WTC11 (cell line): ENCODE measurements around the gene NHLRC2. TPM values are rescaled to one million over a fixed set of nuclear protein-coding genes. Genes with fewer than 3 reads are reported as not detected.

Source experiments
- ATAC-seq: fragments of 200-7000 bp; cut with Tn5 transposase; 2 replicates; pipeline ENCODE4 v1.10.0; 2021; ENCODE audit warnings: mild to moderate bottlenecking, moderate library complexity
- CTCF ChIA-PET: fragments of 300-600 bp; sonication (Branson Sonifier 250); formaldehyde crosslinking; loops from one replicate; lab custom pipeline; 2021; ENCODE audit warnings: antibody characterized with exemption; lab: Charles Lee
- POLR2A ChIA-PET: fragments of 350-600 bp; sonication (Branson Sonifier 250); formaldehyde crosslinking; loops from one replicate; lab custom pipeline; 2021; ENCODE audit warnings: antibody characterized with exemption; lab: Charles Lee
- DNase-seq: peaks from one replicate; pipeline ENCODE4 v3.0.0; 2021; ENCODE audit warnings: low spot score
- H3K27ac Mint-ChIP-seq: 2 replicates; pipeline ENCODE4 v1.8.0; 2021; ENCODE audit warnings: mixed read lengths
- H3K27me3 Mint-ChIP-seq: 2 replicates; pipeline ENCODE4 v1.8.0; 2021; ENCODE audit warnings: low read depth, mild to moderate bottlenecking, moderate library complexity, mixed read lengths
- H3K36me3 Mint-ChIP-seq: 2 replicates; pipeline ENCODE4 v1.8.0; 2021; ENCODE audit warnings: mixed read lengths
- H3K4me1 Mint-ChIP-seq: 2 replicates; pipeline ENCODE4 v1.8.0; 2022; ENCODE audit warnings: mixed read lengths
- H3K4me3 Mint-ChIP-seq: 2 replicates; pipeline ENCODE4 v1.8.0; 2021; ENCODE audit warnings: mild to moderate bottlenecking, moderate library complexity, mixed read lengths
- H3K9me3 Mint-ChIP-seq: 2 replicates; pipeline ENCODE4 v1.8.0; 2021; ENCODE audit warnings: mixed read lengths
- AR ChIP-seq: fragments of 250-450 bp; sonication (Bioruptor Pico); IDR thresholded peaks from 2 replicates; pipeline ENCODE4 v1.9.0; 2021; ENCODE audit warnings: mild to moderate bottlenecking
- ATF3 ChIP-seq: sonication (generic); formaldehyde crosslinking; conservative IDR thresholded peaks from 2 replicates; pipeline ENCODE4 v1.8.1; 2022; ENCODE audit warnings: mild to moderate bottlenecking, missing genetic modification reagents
- CREM ChIP-seq: sonication (generic); formaldehyde crosslinking; IDR thresholded peaks from 2 replicates; pipeline ENCODE4 v1.8.1; 2022; ENCODE audit warnings: mild to moderate bottlenecking, missing genetic modification reagents, moderate library complexity
- ESRRA ChIP-seq: sonication (generic); formaldehyde crosslinking; IDR thresholded peaks from 2 replicates; pipeline ENCODE4 v1.8.1; 2022; ENCODE audit warnings: mild to moderate bottlenecking, missing genetic modification reagents, borderline replicate concordance
- GRHL2 ChIP-seq: fragments of 250-450 bp; sonication (Bioruptor Pico); IDR thresholded peaks from 2 replicates; pipeline ENCODE4 v1.8.0; 2022; ENCODE audit warnings: mild to moderate bottlenecking, moderate library complexity; ENCODE audit not compliant: insufficient replicate concordance, severe bottlenecking
- KAT7 ChIP-seq: sonication (generic); formaldehyde crosslinking; IDR thresholded peaks from 2 replicates; pipeline ENCODE4 v1.8.1; 2023; ENCODE audit warnings: missing genetic modification reagents, mild to moderate bottlenecking, borderline replicate concordance
- MAX ChIP-seq: sonication (generic); formaldehyde crosslinking; IDR thresholded peaks from 2 replicates; pipeline ENCODE4 v1.8.0; 2022; ENCODE audit warnings: mild to moderate bottlenecking, missing genetic modification reagents
- MXD4 ChIP-seq: fragments of 250-450 bp; sonication (Bioruptor Pico); IDR thresholded peaks from 2 replicates; pipeline ENCODE4 v1.8.0; 2021; ENCODE audit warnings: mild to moderate bottlenecking, moderate library complexity, borderline replicate concordance
- NFATC4 ChIP-seq: fragments of 250-450 bp; sonication (Bioruptor Pico); IDR thresholded peaks from 2 replicates; pipeline ENCODE4 v1.9.0; 2021; ENCODE audit warnings: mild to moderate bottlenecking
- NR3C1 ChIP-seq: sonication (generic); formaldehyde crosslinking; conservative IDR thresholded peaks from 2 replicates; pipeline ENCODE4 v1.8.1; 2023; ENCODE audit warnings: low read depth, mild to moderate bottlenecking, missing genetic modification reagents
- OVOL2 ChIP-seq: fragments of 250-450 bp; sonication (Bioruptor Pico); IDR thresholded peaks from 2 replicates; pipeline ENCODE4 v1.9.0; 2021; ENCODE audit warnings: mild to moderate bottlenecking, borderline replicate concordance
- SMAD3 ChIP-seq: sonication (generic); formaldehyde crosslinking; IDR thresholded peaks from 2 replicates; pipeline ENCODE4 v1.8.0; 2022; ENCODE audit warnings: missing genetic modification reagents, mild to moderate bottlenecking, borderline replicate concordance
- TEAD1 ChIP-seq: sonication (generic); formaldehyde crosslinking; IDR thresholded peaks from 2 replicates; pipeline ENCODE4 v1.8.0; 2022; ENCODE audit warnings: mild to moderate bottlenecking, missing genetic modification reagents
- TEAD4 ChIP-seq: sonication (generic); formaldehyde crosslinking; IDR thresholded peaks from 2 replicates; pipeline ENCODE4 v1.8.0; 2022; ENCODE audit warnings: mild to moderate bottlenecking, missing genetic modification reagents
- TP53 ChIP-seq: sonication (generic); formaldehyde crosslinking; IDR thresholded peaks from 2 replicates; pipeline ENCODE4 v1.8.1; 2023; ENCODE audit warnings: mild to moderate bottlenecking, missing genetic modification reagents
- USF2 ChIP-seq: sonication (generic); formaldehyde crosslinking; IDR thresholded peaks from 2 replicates; pipeline ENCODE4 v1.8.1; 2023; ENCODE audit warnings: mild to moderate bottlenecking, missing genetic modification reagents, moderate library complexity
- ZMAT4 ChIP-seq: fragments of 250-450 bp; sonication (Bioruptor Pico); IDR thresholded peaks from 2 replicates; pipeline ENCODE4 v1.9.0; 2021; ENCODE audit warnings: mild to moderate bottlenecking
- ZNF138 ChIP-seq: sonication (generic); formaldehyde crosslinking; conservative IDR thresholded peaks from 2 replicates; pipeline ENCODE4 v1.8.1; 2022; ENCODE audit warnings: mild to moderate bottlenecking, moderate library complexity, missing genetic modification reagents
- ZNF396 ChIP-seq: fragments of 250-450 bp; sonication (Bioruptor Pico); IDR thresholded peaks from 2 replicates; pipeline ENCODE4 v1.8.0; 2021; ENCODE audit warnings: mild to moderate bottlenecking, moderate library complexity, borderline replicate concordance
- total RNA-seq: library from RNA; stranded (reverse); gene quantifications from 3 replicates; pipeline ENCODE4 v1.2.3, GENCODE V29; 2021

The NHLRC2 gene
- total RNA-seq, 1 experiment from 2014 or later = 37.9 TPM

- H3K9me3 Mint-ChIP-seq = no peaks in the 10 kb centered on the region
- H3K27ac Mint-ChIP-seq = no peak overlapping the region
- ATAC-seq (0 out of 2 replicates have a peak, but pooled peaks have one; percentile 30), DNase-seq (no peak)
- no peaks in the 10 kb centered on the region for H3K36me3 Mint-ChIP-seq
- ChIA-PET POLR2A (no interaction called here), CTCF (no interaction called here)
- H3K4me1 Mint-ChIP-seq = 0 out of 2 replicates have a peak, but pooled peaks cover 3% of the 10 kb centered on the region
- TF ChIP-seq USF2 (CRISPR knock-in tag) = no peak
- H3K4me3 Mint-ChIP-seq = no peak overlapping the region
- H3K27me3 Mint-ChIP-seq = no peaks in the 10 kb centered on the region
These were observed 106.2 kb downstream of the NHLRC2 start for GRCh38 chr10:113960617-113961181.

GRCh38 chr10:113961182-113962031 is 106.9 kb downstream of the NHLRC2 start:
- Mint-ChIP-seq H3K36me3 (no peaks in the 10 kb centered on the region), H3K27ac (no peak overlapping the region), H3K4me3 (no peak overlapping the region), H3K9me3 (no peaks in the 10 kb centered on the region), H3K4me1 (0 out of 2 replicates have a peak, but pooled peaks cover 3% of the 10 kb centered on the region), H3K27me3 (no peaks in the 10 kb centered on the region)
- ChIA-PET POLR2A (no interaction called here), CTCF (interaction anchor here (0.5 kb wide), 1 partner anchor 282 kb away, joined by 3 read pairs; no protein-coding TSS in a partner anchor)
- TF ChIP-seq USF2 (CRISPR knock-in tag) = no peak
- no peak for TF ChIP-seq MXD4 (CRISPR knock-in tag)
- no peak for TF ChIP-seq MAX
- TF ChIP-seq TEAD1 (CRISPR knock-in tag) = no peak
- TF ChIP-seq CREM (CRISPR knock-in tag) = no peak
- TF ChIP-seq ATF3 (CRISPR knock-in tag) = no peak
- TF ChIP-seq AR (CRISPR knock-in tag) = no peak
- no peak for TF ChIP-seq ZNF138 (CRISPR knock-in tag)
- no peak for TF ChIP-seq ZNF396 (CRISPR knock-in tag)
- no peak for TF ChIP-seq OVOL2 (CRISPR knock-in tag)
- TF ChIP-seq ESRRA (CRISPR knock-in tag) = no peak
- TF ChIP-seq NFATC4 (CRISPR knock-in tag) = no peak
- TF ChIP-seq KAT7 (CRISPR knock-in tag) = no peak
- TF ChIP-seq TP53 = no peak
- TF ChIP-seq TEAD4 (CRISPR knock-in tag) = no peak
- TF ChIP-seq NR3C1 = no peak
- no peak for TF ChIP-seq SMAD3
- TF ChIP-seq GRHL2 (CRISPR knock-in tag) = no peak
- TF ChIP-seq ZMAT4 (CRISPR knock-in tag) = no peak
- DNase-seq (no peak), ATAC-seq (no peak)
